Mesenchymal stem cell (in vitro differentiated cells and primary cell): ENCODE results near the gene PLXNB2.

Experiments used
- DNase-seq: peaks from one replicate; pipeline ENCODE4 v3.0.0-alpha.2; 2013
- H2AFZ ChIP-seq: one replicate; pipeline ENCODE4 v1.6.1; 2013; ENCODE audit warnings: low read depth, mild to moderate bottlenecking, control low read depth, inconsistent platforms, low read length, moderate library complexity
- H2AK5ac ChIP-seq: 2 replicates; pipeline ENCODE4 v1.6.1; 2013; ENCODE audit warnings: low read length, moderate library complexity, mild to moderate bottlenecking, inconsistent platforms; ENCODE audit not compliant: severe bottlenecking
- H2BK120ac ChIP-seq: one replicate; pipeline ENCODE4 v1.6.1; 2013; ENCODE audit warnings: low read depth, mild to moderate bottlenecking, inconsistent platforms, low read length, moderate library complexity
- H2BK12ac ChIP-seq, 2 experiments: one replicate each; pipeline ENCODE4 v1.6.1; 2013; ENCODE audit warnings: inconsistent platforms in 2 of 2, low read length in 2 of 2, mild to moderate bottlenecking in 2 of 2, moderate library complexity in 2 of 2, control low read depth in 1 of 2
- H2BK15ac ChIP-seq: one replicate; pipeline ENCODE4 v1.6.1; 2013; ENCODE audit warnings: mild to moderate bottlenecking, low read depth, inconsistent platforms; ENCODE audit not compliant: poor library complexity, severe bottlenecking
- H2BK5ac ChIP-seq: 2 replicates; pipeline ENCODE4 v1.6.1; 2013; ENCODE audit warnings: low read depth, mild to moderate bottlenecking, low read length, control low read depth, inconsistent platforms; ENCODE audit not compliant: poor library complexity, severe bottlenecking
- H3K14ac ChIP-seq, 2 experiments: one replicate each; pipeline ENCODE4 v1.6.1; 2013; ENCODE audit warnings: inconsistent platforms in 2 of 2, low read length in 2 of 2, control low read depth in 1 of 2, mild to moderate bottlenecking in 1 of 2, moderate library complexity in 1 of 2
- H3K18ac ChIP-seq, 2 experiments: one replicate each; pipeline ENCODE4 v1.6.1; 2013; ENCODE audit warnings: inconsistent platforms in 2 of 2, low read length in 2 of 2, control low read depth in 1 of 2, low read depth in 1 of 2, mild to moderate bottlenecking in 1 of 2
- H3K23ac ChIP-seq, 2 experiments: one replicate each; pipeline ENCODE4 v1.6.1; 2013; ENCODE audit warnings: inconsistent platforms in 2 of 2, low read length in 2 of 2, mild to moderate bottlenecking in 2 of 2, moderate library complexity in 2 of 2, control low read depth in 1 of 2
- H3K27ac ChIP-seq: 2 replicates; pipeline ENCODE4 v1.5.1; 2013; ENCODE audit warnings: mild to moderate bottlenecking, moderate library complexity, low read length, control low read depth, inconsistent platforms; ENCODE audit not compliant: poor library complexity, severe bottlenecking
- H3K27me3 ChIP-seq, 2 experiments: 2 replicates each; pipeline versions ENCODE4 v1.6.1 to v1.7.0; 2013; ENCODE audit warnings: low read length in 2 of 2, mild to moderate bottlenecking in 2 of 2, moderate library complexity in 2 of 2, control low read depth in 1 of 2, inconsistent platforms in 1 of 2; ENCODE audit not compliant: control insufficient read depth in 1 of 2, insufficient read depth in 1 of 2
- H3K36me3 ChIP-seq, 2 experiments: 2 replicates each; pipeline versions ENCODE4 v1.6.1 to v1.7.0; 2013; ENCODE audit warnings: low read length in 2 of 2, control low read depth in 1 of 2, inconsistent platforms in 1 of 2, low read depth in 1 of 2, mild to moderate bottlenecking in 1 of 2; ENCODE audit not compliant: insufficient read depth in 2 of 2, control insufficient read depth in 1 of 2
- H3K4ac ChIP-seq, 2 experiments: one replicate each; pipeline ENCODE4 v1.6.1; 2013; ENCODE audit warnings: inconsistent platforms in 2 of 2, low read length in 2 of 2, mild to moderate bottlenecking in 2 of 2, moderate library complexity in 2 of 2, control low read depth in 1 of 2, low read depth in 1 of 2
- H3K4me1 ChIP-seq: 2 replicates; pipeline ENCODE4 v1.6.1; 2013; ENCODE audit warnings: low read depth, low read length, control low read depth; ENCODE audit not compliant: control insufficient read depth, insufficient read depth
- H3K4me2 ChIP-seq: 2 replicates; pipeline ENCODE4 v1.6.1; 2013; ENCODE audit warnings: low read length, mild to moderate bottlenecking, inconsistent platforms; ENCODE audit not compliant: poor library complexity, severe bottlenecking
- H3K4me3 ChIP-seq, 2 experiments: 2 replicates each; pipeline versions ENCODE4 v1.5.1 to v1.7.0; 2013; ENCODE audit warnings: low read length in 2 of 2, mild to moderate bottlenecking in 2 of 2, control low read depth in 1 of 2, low read depth in 1 of 2; ENCODE audit not compliant: insufficient read depth in 1 of 2
- H3K79me1 ChIP-seq: replicated peaks from 2 replicates; pipeline ENCODE4 v1.6.1; 2013; ENCODE audit warnings: mild to moderate bottlenecking, control low read depth, low read length, inconsistent platforms; ENCODE audit not compliant: poor library complexity, severe bottlenecking
- H3K9ac ChIP-seq: 2 replicates; pipeline ENCODE4 v1.7.0; 2013; ENCODE audit warnings: mild to moderate bottlenecking, low read length, moderate library complexity
- H3K9me3 ChIP-seq: 2 replicates; pipeline ENCODE4 v1.7.0; 2013; ENCODE audit warnings: mild to moderate bottlenecking, low read length; ENCODE audit not compliant: control insufficient read depth
- H4K8ac ChIP-seq: one replicate; pipeline ENCODE4 v1.6.1; 2013; ENCODE audit warnings: inconsistent platforms, mild to moderate bottlenecking, low read length, moderate library complexity
- H4K91ac ChIP-seq: one replicate; pipeline ENCODE4 v1.6.1; 2013; ENCODE audit warnings: mild to moderate bottlenecking, low read length, inconsistent platforms
- WGBS: methylation state at CpG from one replicate; pipeline ENCODE4 v1.1.7; 2013; ENCODE audit warnings: mixed read lengths; 5-methylcytosine and 5-hydroxymethylcytosine counted together

The PLXNB2 gene

DNA sequence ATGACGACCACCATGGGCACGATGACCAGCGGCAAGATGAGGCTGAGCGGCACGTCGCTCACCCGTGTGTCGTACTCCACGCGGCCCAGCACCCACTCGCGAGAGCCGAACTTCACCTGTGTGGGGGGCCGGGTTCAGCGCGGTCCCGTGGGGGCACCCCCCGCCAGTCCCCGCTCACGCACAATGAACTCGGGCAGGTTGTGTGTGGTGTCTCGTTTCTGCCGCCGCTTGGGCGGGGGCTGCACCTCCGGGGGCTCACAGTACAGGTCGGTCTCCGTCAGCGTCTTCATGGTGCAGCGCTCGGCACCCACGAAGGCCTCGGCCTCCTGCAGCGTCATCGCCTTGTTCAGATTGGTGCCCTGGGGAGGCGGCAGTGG lies 26.1 kb downstream of the PLXNB2 start:
- DNase-seq: no peak
- H3K9ac ChIP-seq: no peak overlapping the region
- H3K4ac ChIP-seq: no peak overlapping the region
- no peak overlapping the region for H2BK120ac ChIP-seq
- H3K4me1 ChIP-seq: peaks cover 34% of the 10 kb centered on the region
- no peak overlapping the region for H2BK12ac ChIP-seq
- WGBS: 98% methylated on average over 35 of the region's 36 CpGs
- H3K14ac ChIP-seq: no peak overlapping the region
- H3K18ac ChIP-seq: no peak overlapping the region
- H4K8ac ChIP-seq: no peak overlapping the region
- peaks cover 78 to 97% of the 10 kb centered on the region in 2 experiments for H3K36me3 ChIP-seq
- no peak overlapping the region for H4K91ac ChIP-seq
- H3K4me3 ChIP-seq: no peak overlapping the region
- H3K27me3 ChIP-seq: no peaks in the 10 kb centered on the region
- no peak overlapping the region for H3K23ac ChIP-seq
- no peak overlapping the region for H3K4me2 ChIP-seq
- peaks cover 30% of the 10 kb centered on the region for H3K79me1 ChIP-seq
- no peak overlapping the region for H2BK15ac ChIP-seq
- H2BK5ac ChIP-seq: no peak overlapping the region
- H2AFZ ChIP-seq: no peak overlapping the region
- H3K27ac ChIP-seq: no peak overlapping the region
- H2AK5ac ChIP-seq: no peak overlapping the region
- no peaks in the 10 kb centered on the region for H3K9me3 ChIP-seq

DNA sequence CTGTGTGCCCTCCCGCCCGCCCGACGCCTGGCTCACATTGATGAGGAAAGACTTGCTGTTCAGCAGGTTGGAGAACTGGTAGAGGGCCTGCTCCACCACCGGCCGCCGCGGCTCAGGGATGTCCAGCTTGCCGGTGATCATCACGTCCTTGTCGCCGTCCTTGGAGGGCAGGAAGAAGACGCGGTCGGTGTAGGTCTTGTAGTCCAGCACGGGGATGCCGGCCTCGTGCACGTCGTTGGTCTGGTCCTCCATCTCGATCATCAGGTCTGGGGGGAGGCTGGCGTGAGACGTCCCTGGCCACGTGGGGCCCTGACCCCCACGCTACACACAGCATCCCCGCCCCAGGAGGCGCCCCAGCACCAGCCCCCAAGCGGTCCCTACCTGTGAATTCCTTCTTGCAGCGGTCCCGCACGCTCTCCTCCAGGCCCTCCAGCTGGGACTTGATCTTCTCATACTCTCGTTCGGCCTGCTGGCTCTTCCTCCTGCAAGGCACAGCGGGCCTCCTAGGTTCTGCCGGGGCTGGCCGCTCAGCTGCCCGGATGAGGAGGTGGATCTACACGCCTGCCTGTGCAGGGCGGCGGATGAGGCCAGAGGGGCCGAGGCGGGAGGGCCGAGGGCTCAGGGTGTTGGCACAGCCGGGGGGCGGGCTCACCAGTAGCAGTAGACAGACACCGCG lies 26.6 kb downstream of the PLXNB2 start:
- Histone ChIP-seq H4K91ac (no peak overlapping the region), H2BK12ac (no peak overlapping the region), H3K9ac (no peak overlapping the region), H3K14ac (no peak overlapping the region), H2BK5ac (no peak overlapping the region), H2AK5ac (no peak overlapping the region), H3K9me3 (no peaks in the 10 kb centered on the region), H3K4me2 (no peak overlapping the region), H3K23ac (no peak overlapping the region), H4K8ac (no peak overlapping the region), H3K4me3 (no peak overlapping the region), H3K4ac (no peak overlapping the region), H3K79me1 (peaks cover 25% of the 10 kb centered on the region), H2BK15ac (no peak overlapping the region), H3K4me1 (peaks cover 37% of the 10 kb centered on the region), H2AFZ (no peak overlapping the region), H3K18ac (no peak overlapping the region), H2BK120ac (no peak overlapping the region), H3K36me3 (peaks cover 77 to 97% of the 10 kb centered on the region in 2 experiments), H3K27ac (no peak overlapping the region), H3K27me3 (no peaks in the 10 kb centered on the region)
- DNase-seq: no peak
- 97% methylated on average over 46 of the region's 47 CpGs for WGBS

DNA sequence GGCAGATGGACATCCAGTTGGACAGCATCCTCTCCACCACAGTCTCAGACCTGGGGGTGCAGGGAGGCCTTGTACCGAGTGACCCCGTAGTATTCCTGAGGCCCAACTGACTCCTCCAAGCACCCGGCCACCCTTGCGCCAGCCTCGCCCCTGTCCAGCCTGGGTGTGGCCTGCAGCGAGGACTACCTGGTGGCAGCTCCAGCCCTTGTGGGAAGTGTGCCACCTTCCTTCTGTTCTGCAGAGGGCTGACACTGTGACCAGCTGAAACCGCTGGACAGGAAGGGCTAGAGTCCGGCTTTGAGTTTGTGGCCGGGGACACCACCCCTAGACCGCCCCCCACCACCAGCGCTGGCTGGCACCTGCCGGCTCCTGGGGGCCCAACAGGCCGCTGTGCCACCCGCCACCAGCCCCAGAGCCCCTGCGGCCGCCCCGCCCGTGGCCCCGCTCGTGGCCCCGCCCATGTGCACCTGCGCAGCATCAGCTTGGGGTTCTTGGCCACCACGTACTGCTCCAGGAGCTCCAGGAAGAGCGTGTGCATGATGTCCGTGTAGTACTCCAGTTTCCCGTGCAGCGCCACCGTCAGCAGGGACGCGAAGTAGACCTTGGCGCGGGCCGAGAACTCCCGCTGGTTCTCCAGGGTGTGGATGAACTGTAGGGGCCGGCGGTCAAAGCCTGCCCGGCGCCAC lies 27.3 kb downstream of the PLXNB2 start:
- H3K14ac ChIP-seq: no peak overlapping the region
- peaks cover 26% of the 10 kb centered on the region for H3K79me1 ChIP-seq
- H4K8ac ChIP-seq: no peak overlapping the region
- H4K91ac ChIP-seq: no peak overlapping the region
- H3K36me3 ChIP-seq: peaks cover 81 to 98% of the 10 kb centered on the region in 2 experiments
- H3K4me2 ChIP-seq: no peak overlapping the region
- no peak overlapping the region for H3K23ac ChIP-seq
- no peak overlapping the region for H3K9ac ChIP-seq
- no peak overlapping the region for H2AK5ac ChIP-seq
- no peak overlapping the region for H3K27ac ChIP-seq
- H3K4ac ChIP-seq: no peak overlapping the region
- H2BK15ac ChIP-seq: no peak overlapping the region
- H3K4me1 ChIP-seq: peaks cover 37% of the 10 kb centered on the region
- no peak overlapping the region for H3K18ac ChIP-seq
- H2BK5ac ChIP-seq: no peak overlapping the region
- no peaks in the 10 kb centered on the region for H3K27me3 ChIP-seq
- no peaks in the 10 kb centered on the region for H3K9me3 ChIP-seq
- H2BK12ac ChIP-seq: no peak overlapping the region
- over 99% methylated on average over 38 of the region's 38 CpGs for WGBS
- no peak overlapping the region for H2AFZ ChIP-seq
- no peak for DNase-seq
- H3K4me3 ChIP-seq: no peak overlapping the region
- no peak overlapping the region for H2BK120ac ChIP-seq

DNA sequence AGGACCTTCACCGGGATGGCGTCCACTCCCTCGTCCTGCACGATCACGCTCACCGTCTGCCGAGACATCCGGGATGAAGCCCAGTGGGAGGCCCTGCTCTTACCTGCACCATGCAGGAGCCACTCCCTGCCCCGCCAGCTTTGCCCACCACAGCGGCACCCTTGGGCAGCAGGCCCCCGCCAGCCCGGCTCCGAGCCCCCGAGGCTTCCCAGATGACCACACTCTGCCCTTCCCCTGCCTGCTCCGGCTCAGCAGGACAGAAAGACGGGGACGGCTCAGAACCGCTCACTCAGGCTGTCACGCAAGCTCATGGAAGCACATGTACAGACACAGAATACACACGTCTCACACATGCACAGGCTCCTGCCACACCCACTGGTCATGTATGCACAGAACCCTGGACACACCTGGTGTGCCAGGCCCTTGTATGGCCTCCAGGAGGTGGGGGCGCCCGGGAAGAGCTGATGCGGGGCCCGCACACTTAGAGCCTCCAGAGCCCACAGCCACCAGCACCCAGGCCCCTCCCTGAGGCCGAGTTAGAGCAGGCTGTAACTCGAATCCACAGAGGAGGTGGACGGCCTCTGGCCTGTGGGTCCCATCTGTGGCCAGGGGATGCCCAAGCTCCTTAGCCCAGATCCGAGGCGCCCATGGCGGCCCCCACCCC lies 28.4 kb downstream of the PLXNB2 start:
- Histone ChIP-seq H2BK5ac (no peak overlapping the region), H3K27ac (no peak overlapping the region), H3K9me3 (no peaks in the 10 kb centered on the region), H3K79me1 (peaks cover 24% of the 10 kb centered on the region), H3K4ac (no peak overlapping the region), H4K91ac (peak overlapping the region; percentile 19), H2AK5ac (no peak overlapping the region), H3K14ac (no peak overlapping the region), H3K27me3 (no peaks in the 10 kb centered on the region), H3K4me2 (no peak overlapping the region), H3K4me3 (no peak overlapping the region), H3K36me3 (peaks cover 83 to 95% of the 10 kb centered on the region in 2 experiments), H2BK12ac (no peak overlapping the region), H3K18ac (no peak overlapping the region), H2BK15ac (no peak overlapping the region), H3K23ac (no peak overlapping the region), H2AFZ (no peak overlapping the region), H3K4me1 (peaks cover 38% of the 10 kb centered on the region), H3K9ac (no peak overlapping the region), H4K8ac (no peak overlapping the region), H2BK120ac (no peak overlapping the region)
- WGBS: 92% methylated on average over 30 of the region's 30 CpGs
- DNase-seq: no peak
